Breast epithelium (tissue), 3 donors: ENCODE data around the gene CCSER1.

Experiments
- CTCF ChIP-seq, 3 donors: fragments of 450-650 bp; IDR thresholded peaks; one replicate each; pipeline ENCODE4 v1.5.1; 2016 to 2017; ENCODE audit warnings: antibody characterized with exemption in 3 of 3, mild to moderate bottlenecking in 3 of 3, moderate library complexity in 3 of 3
- POLR2A ChIP-seq: fragments of 450-650 bp; IDR thresholded peaks from one replicate; pipeline ENCODE4 v1.6.1; 2016; ENCODE audit warnings: antibody characterized with exemption, mild to moderate bottlenecking, moderate library complexity
- POLR2AphosphoS5 ChIP-seq, 3 donors: sonication (generic); formaldehyde crosslinking; IDR thresholded peaks; one replicate each; pipeline ENCODE4 v1.6.1; 2017; ENCODE audit warnings: antibody characterized with exemption in 3 of 3

- TF ChIP-seq CTCF (IDR thresholded peaks at IDR 0.05): no peak
- no peak for TF ChIP-seq POLR2A
- no peak for TF ChIP-seq POLR2AphosphoS5 (IDR thresholded peaks at IDR 0.05)
Observed at GRCh38 chr4:90456891-90457290, 329.7 kb downstream of the CCSER1 start.
